SIG-M5 treated with dmso at 0.1 percent for 504 hours (cell line): ENCODE results near the gene CSGALNACT2.

Experiments used
- DNase-seq: peaks from one replicate; lab custom pipeline; 2025; ENCODE audit not compliant: unreplicated experiment; lab: John Stamatoyannopoulos, UW

CSGALNACT2 gene

GRCh38 chr10:43226851-43227845 lies 88.9 kb downstream of the CSGALNACT2 start:
- no peak for DNase-seq

- no peak for DNase-seq
Measured at GRCh38 chr10:43227911-43228782, 89.9 kb downstream of the CSGALNACT2 start.

GRCh38 chr10:43228783-43229207 lies 90.5 kb downstream of the CSGALNACT2 start:
- no peak for DNase-seq

- DNase-seq: no peak
Measured at GRCh38 chr10:43229208-43230061, 91.2 kb downstream of the CSGALNACT2 start.

- no peak for DNase-seq
Measured at GRCh38 chr10:43230101-43230908, 92.1 kb downstream of the CSGALNACT2 start.

GRCh38 chr10:43230909-43231522 lies 92.8 kb downstream of the CSGALNACT2 start:
- DNase-seq: no peak

- DNase-seq: no peak
Measured at GRCh38 chr10:43231523-43232078, 93.4 kb downstream of the CSGALNACT2 start.

GRCh38 chr10:43233601-43234430 lies 95.6 kb downstream of the CSGALNACT2 start:
- no peak for DNase-seq

GRCh38 chr10:43234471-43235041 lies 96.3 kb downstream of the CSGALNACT2 start:
- no peak for DNase-seq
